Neural cell (in vitro differentiated cells): ENCODE data around the gene RASAL1.

Source experiments
- EP300 ChIP-seq: fragments of 450-650 bp; conservative IDR thresholded peaks from 2 replicates; pipeline ENCODE4 v1.6.1; 2014; ENCODE audit warnings: antibody characterized with exemption, mild to moderate bottlenecking, moderate library complexity; ENCODE audit not compliant: poor library complexity, severe bottlenecking
- TF ChIP-seq, protein P1 (sequence below): fragments of 450-650 bp; IDR thresholded peaks from 2 replicates; pipeline ENCODE4 v1.5.1; 2014; ENCODE audit warnings: antibody characterized with exemption, mild to moderate bottlenecking, moderate library complexity; ENCODE audit not compliant: poor library complexity, severe bottlenecking

- TF ChIP-seq, protein P1, sequence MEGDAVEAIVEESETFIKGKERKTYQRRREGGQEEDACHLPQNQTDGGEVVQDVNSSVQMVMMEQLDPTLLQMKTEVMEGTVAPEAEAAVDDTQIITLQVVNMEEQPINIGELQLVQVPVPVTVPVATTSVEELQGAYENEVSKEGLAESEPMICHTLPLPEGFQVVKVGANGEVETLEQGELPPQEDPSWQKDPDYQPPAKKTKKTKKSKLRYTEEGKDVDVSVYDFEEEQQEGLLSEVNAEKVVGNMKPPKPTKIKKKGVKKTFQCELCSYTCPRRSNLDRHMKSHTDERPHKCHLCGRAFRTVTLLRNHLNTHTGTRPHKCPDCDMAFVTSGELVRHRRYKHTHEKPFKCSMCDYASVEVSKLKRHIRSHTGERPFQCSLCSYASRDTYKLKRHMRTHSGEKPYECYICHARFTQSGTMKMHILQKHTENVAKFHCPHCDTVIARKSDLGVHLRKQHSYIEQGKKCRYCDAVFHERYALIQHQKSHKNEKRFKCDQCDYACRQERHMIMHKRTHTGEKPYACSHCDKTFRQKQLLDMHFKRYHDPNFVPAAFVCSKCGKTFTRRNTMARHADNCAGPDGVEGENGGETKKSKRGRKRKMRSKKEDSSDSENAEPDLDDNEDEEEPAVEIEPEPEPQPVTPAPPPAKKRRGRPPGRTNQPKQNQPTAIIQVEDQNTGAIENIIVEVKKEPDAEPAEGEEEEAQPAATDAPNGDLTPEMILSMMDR, result no peak
- TF ChIP-seq EP300, result no peak
These were observed 18.9 kb upstream of the RASAL1 start for GRCh38 chr12:113154351-113154973.
